GM18861 (cell line): Measurements from ENCODE around the gene NHSL2.

Source experiments
- ATAC-seq: cut with Tn5 transposase; IDR thresholded peaks from one replicate; pipeline ENCODE4 v1.9.1; 2021; ENCODE audit not compliant: unreplicated experiment

Gene NHSL2

DNA sequence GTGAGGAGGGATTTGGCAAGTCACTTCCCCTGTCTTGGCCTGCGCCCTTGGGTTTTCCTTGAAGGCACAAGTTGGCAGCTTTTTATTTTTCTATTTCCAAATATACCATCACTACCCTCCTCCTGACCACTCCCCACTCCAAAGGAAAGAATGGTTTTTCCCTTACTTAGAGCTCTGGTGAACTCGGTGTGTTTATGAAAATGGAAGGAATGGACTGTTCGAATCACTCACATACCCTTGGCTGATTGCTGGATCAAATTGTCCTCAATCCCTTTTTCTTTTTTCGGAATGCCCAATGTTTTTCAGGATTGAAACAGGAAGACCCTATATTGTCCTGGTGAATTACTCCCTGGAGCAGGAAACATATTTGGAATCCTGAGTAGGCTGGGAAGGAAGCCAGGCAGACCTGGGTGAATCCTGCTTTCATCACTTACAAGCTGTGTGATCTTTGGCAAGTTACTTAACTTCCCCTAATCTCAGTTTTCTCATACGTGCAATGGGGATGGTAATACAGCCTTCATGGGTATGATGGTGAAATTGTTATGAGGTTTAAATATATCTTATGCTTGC is 150.4 kb downstream of the NHSL2 start:
- ATAC-seq = no peak

DNA sequence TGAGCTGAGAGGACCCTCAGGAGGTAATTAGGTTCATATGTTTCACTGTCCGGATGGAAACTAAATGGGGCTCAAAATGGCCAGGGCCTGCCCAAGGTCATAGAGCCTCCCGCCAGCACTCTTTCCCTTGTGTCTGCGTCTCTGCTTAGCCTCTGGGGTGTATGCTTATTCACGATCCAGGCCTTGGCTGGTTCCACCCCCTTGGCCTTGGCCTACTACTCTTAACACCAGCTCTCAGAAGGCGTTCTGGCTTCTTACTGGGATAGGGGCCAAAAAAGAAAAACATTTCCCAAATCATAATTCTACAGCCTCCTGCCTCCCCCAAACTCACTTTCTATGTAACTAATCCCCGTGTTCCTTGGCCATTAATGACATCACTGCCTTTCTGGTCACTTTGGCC is 152.3 kb downstream of the NHSL2 start:
- no peak for ATAC-seq

DNA sequence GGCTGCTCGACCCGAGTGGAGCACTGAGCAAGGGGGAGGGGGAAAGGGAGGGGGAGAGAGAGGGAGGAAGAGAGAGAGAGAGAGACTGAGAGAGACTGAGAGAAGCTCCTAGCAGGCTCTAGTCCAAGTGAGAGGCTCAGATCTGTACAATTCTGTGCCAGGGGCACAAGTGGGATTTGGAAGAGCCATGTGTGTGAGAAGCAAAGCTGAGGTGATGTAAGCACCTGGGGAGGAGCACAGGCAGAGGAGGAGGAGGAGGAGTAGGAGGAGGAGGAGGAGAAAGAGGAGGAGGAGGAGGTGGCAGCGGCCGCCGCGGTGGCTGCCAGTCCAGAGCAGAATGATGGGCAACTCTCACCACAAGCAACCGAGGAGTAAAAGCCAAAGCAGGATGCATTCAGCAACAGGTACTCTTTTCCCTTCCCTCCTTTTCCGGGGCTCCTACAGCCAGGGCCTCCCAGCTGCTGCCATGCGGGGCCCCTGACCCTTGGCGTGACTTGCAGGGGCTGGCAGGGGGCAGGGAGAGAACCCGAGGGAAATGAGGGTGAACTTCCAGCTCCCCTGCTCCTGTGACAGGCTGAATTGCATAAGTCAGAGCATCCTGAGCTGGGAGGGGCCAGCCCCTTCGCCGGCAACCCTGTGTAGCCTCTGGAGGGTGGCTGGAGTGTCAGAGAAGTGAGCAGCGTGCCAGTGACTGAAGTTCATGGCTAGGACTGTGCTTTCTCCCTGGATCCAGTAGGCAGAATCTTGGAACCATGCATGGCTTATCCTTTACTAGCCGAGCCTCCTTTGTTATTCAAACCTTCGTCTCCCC is 158.9 kb downstream of the NHSL2 start:
- ATAC-seq = no peak

DNA sequence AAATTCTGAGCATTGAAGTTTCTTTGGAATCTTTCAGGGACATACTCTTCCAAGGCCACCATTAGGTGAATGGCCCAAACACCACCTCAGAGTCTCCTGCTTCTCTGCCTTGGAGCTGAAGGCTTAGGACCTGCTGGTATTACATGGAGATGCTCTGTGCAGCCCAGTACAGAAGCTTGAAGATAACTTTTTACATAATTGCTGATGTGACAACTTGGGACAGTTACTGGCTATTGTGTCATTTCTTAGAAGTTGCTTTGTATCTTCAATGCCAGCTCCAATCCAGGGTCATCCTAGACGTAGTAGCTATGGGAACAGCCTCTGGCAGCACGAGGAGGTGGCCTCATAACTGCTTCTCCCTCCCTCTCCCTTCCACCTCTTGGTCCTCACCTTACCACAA is 160.6 kb downstream of the NHSL2 start:
- no peak for ATAC-seq

DNA sequence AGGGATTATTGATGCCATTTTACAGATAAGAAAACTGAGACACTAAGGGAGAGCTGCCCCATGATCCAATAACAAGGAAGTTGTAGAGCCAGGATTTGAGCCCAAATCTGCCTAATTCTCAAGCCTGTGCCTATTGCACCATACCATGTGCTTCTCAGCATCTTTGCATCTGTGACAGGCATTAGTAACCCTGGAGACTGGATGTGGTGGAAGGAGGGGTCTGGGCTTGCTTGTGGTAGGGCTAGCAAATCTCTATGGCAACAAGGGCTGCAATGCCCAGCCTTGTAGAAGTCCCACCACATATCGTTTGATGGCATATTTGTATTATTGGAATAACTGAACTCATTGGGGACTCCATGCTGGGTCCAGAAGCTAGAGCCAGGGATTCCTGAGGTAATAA is 163.0 kb downstream of the NHSL2 start:
- ATAC-seq = no peak

DNA sequence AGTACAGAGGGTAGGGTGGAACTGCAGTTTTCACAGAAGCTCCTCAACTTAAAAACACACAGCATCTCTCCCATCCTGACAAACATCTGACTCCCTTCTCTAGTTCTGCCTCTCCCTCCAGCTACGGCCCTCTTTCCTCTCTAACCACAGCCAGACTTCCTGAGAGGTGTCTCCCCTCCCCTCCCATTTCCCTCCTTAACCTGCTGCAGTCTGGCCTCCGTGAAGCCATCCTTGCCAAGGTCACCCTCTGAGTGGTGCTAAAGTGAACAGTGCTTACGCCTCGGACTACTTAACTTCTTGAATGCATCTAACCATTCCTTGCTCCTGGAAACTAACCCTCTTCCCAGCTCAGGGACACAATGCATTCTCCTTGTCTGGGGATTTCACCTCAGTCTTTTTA is 167.8 kb downstream of the NHSL2 start:
- no peak for ATAC-seq

DNA sequence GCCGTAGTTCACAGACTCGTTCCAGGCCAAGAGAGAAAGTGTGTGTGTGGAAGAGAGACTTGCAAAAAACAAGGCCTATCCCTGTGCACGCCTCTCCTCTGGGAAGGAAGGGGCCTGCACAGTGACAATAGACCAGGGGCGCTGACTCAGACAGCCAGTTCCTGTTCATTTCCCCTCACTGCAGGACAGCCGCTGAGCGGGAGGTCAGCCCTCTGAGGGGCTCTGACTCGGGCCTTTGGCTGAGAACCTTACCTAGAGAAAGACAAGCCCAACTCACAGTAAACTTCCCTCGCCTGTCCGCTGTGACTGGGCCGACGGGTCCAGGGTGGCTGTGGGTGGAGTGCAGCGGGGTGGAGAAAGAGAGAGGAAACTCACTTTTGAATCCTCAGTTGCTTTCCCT is 169.0 kb downstream of the NHSL2 start:
- no peak for ATAC-seq

DNA sequence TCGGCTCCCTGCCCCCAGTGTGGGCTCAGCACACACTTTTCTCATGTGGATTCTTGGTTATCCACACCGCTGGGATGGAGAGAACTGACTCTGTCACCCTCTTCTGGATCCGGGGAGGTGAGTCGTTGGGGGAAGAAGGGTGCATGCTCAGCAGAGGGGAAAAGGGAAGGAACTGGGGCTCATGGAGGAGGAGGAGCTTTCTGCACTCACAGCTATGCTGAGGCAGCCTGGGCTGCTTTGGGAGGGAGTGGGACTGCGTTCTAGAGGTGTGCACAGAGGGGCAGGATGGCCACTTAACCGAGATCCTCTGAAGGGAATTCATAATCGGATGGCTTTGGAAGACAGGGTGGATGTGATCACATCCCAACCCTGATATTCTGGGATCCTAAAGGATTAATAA is 169.5 kb downstream of the NHSL2 start:
- ATAC-seq = no peak

DNA sequence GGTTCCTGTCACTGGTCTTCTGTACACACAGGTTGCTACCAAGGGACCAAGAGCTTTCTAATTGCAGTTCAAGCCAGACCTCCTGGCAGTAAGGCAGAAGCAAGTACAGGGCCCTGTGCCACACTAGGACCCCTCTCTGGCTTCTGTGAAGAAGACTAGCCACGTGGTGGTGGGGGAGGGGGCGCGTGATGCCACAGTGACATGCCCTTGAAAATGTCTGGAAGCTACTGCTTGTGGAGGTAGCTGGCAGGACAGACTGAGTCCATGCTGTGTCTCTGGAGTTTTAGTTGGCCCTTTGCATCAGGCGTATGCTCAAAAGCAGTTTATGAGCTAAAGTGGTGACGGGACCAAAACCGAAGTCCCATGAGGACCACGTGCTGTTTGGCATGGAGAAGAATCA is 170.2 kb downstream of the NHSL2 start:
- no peak for ATAC-seq

DNA sequence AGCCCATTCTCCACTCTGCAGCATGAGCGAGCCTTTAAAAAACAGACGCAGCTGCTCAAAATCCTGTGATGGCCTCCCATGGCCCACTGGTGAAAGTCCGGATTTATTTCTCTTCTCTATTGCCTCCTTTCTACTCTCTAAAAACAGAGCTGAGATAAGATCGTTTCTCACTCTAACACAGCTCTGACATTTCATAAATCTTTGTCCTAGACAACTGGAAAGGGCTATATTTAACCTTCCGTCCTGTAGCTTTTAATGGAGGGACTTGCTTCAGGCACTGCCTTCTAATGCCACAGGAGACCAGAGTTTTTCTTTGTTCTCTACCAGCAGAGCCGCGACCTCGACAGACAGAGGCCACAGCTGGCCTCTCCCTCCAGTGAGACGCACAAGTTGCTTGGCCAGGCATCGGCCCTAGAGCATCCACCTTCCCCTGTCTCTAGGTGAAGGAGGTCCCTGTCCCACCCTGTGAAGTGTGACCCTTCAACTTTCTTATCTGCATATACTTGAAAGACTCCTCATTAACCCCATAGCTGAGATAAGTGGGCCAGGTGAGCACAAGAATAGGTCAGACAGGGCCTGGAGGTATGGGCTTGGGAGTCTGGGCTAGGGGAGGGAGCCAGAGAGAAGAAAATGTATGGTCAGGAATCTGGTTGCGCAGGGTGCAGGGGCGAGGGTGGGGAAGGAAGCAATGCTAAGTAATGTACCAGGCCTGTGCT is 171.1 kb downstream of the NHSL2 start:
- no peak for ATAC-seq

DNA sequence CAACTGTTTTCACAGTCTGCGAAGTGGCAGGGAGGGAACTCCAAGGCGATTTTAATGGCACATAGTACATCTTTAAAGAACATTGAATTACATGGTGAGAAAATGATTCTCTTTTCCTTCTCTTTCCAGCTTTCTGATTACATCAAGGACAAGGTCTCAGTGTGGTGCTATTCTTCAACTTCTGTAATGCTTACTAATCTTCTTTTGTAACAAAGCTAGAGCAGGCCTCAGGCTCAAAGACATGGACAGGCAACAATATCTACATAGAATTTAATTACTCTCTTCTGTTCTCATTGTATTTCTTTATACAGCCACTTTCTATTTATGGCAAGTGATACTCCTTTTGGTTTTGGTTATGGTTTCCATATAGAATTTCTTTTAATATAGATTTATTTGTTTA is 172.6 kb downstream of the NHSL2 start:
- no peak for ATAC-seq

DNA sequence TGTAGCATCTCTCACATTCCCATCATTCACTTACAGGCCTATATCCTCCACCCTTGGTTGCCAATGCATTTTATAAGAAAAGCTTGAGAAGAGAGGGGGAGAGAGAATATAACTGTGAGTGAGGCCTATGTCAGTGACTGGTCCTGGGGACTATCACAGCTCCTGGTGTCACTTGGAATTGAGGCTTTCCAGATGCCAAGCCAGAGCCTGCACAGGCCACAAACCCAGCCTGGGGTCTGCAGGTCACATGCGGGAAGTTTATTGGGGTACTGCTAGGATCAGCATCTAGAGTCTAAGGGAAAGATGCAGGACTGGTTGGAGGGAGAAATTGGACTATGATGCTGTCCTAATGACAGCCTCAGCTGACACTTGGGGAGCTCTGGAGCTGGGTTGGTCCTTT is 173.5 kb downstream of the NHSL2 start:
- no peak for ATAC-seq

DNA sequence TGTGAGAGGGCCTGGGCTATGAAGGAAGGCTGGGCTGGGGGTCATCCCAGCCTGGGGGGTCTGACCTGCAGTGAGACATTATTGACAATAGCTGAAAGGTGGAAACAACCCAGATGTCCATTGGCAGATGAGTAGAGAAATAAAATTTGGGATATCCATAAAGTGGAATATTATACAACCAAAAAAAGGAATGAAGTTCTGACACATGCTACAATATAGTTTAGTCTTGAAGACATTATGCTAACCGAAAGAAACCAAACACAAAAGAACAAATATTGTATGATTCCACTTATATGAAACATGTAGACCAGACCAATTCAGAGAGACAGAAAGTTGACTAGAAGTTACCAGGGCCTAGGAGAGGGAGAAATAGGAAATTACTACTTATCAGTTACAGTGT is 176.3 kb downstream of the NHSL2 start:
- no peak for ATAC-seq

DNA sequence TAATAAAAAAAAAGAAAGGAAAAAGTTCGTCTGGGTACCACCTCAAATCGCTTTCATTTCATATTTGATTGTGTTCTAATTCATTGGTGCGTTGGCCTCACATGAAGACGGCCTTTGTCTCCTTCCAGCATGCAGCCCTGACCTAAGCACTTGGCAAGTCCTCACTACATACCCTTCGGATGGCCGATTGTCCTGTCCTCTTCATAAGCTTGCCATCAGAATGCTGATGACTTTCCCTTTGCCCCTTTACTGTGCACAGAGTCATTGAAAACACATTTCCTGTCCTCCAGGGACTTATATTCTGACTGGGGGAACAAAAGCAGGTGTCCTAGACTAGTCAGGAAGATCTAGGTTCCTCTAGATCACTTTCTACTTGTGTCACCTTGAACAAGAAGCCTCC is 178.1 kb downstream of the NHSL2 start:
- ATAC-seq = no peak

DNA sequence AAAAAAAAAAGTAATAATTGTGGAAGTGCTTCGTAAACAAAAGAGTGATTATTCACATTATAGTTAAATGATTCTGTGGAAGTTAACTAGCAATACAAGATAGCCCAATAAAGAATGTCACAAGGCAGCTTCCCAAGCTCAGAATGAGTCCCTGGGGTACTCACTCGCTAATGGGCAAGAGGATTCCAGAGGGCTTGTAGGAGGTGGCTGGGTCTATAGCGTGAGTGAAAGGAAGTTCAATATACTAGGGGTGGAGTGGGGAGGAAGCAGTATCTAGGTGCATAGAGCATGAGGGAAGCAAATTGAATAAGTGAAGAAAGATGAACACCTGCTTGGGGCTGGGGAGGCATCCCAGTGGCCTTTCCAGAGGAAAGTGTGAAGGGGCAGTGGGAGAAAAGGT is 178.6 kb downstream of the NHSL2 start:
- no peak for ATAC-seq

DNA sequence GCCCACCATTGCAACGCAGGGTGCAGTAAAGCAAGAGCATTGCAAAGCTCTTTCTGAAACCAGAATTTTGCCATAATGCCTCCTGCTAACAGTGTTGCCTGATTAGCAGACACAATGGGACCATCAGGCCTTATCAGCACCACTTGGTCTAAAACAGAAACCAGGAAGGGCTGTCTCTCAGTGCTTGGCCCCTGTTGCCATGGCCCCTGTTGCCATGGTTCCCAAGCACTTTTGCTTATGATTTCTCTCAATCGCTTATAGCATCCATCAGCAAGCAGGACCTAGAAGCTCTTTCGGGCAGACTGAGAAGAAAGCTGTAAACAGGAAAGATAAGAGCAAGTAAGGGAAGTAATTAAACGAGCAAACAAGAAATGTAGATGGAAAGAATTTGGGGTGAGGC is 184.2 kb downstream of the NHSL2 start:
- peak; percentile 78 for ATAC-seq

DNA sequence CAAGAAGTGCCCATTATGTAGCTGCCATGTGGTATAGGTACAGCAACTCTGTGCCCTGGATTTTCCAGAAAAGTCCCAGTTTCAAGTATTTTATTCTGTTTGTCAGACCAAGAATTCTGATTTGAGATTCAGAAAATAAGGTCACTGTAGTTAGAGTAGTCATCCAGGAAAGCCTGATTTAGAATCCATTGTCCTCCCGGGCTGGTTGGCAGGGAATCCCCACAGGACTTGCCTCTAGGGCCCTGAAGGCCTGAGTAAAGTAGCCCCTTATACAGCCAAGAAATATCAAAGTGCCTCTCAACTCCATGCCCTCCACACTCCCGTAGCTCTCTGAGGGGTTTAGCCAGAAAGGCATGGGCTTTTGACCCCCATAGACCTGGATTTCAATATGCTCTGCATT is 184.7 kb downstream of the NHSL2 start:
- ATAC-seq = no peak

DNA sequence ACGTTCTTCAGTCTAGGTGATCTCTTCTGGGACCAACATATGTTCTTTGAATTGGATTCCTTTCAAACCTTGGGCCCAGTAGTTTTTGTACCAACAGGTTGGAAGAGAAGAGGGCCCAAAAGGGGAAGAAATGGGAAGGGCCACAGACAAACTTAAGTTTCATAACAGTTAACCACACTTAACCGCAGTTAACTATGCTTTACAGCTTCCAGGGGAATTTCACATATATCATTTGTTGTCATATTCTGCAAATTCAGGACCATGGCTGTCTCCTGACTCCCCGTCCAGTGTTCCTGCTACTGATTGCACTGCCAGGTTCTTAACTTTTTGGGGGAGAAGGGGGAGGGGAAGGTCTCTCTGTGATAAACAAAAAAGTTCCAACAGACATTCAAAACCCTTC is 186.5 kb downstream of the NHSL2 start:
- ATAC-seq = no peak

DNA sequence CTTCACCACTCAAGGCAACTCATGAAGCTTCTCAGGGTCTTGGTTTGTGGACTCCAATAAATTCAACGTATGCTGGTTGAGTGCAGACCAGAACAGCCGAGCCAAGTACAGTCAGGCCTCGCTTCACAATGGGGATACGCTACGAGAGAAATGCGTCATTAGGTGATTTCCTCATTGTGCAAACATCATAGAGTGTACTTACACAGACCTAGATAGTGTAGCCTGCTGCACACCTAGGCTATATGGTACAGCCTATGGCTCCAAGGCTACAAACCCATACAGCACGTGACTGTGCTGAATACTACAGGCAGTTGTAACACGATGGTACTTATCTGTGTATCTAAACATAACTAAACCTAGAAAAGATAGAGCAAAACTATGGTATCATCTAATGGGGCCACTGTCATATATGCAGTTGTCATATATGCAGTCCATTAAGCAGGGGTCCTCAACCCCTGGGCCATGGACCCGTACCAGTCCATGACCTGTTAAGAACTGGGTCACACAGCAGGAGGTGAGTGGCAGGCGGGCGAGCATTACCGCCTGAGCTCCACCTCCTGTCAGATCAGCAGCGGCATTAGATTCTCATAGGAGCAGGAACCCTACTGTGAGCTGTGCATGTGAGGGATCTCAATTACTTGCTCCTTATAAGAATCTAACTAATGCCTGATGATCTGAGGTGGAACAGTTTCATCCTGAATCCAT is 189.6 kb downstream of the NHSL2 start:
- ATAC-seq = no peak

DNA sequence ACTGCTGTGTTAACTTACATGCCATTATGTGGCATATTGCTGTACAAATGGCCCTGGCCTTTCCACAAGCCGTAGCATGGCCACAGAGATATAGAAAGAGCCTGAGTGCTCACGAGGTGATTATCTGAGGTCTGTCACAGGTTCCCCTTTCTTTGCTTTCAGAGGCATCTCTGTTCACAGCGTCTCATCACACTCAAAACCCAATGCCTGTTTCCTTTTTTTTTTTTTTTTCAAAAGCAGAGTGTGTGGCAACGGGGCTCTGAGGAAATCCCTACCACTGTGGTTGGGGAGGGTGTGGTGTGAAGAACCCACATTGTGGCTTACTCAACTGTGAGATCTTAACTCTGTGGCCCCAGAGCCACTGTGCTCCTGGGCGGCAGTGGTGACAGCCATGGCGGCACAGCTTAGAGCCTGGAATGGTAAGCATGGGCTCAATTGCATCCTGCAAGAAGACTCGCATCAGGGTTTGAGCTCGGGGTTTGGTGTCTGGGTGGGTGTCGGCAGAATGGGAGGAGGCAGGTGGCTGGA is 190.2 kb downstream of the NHSL2 start:
- ATAC-seq = peak; percentile 69

DNA sequence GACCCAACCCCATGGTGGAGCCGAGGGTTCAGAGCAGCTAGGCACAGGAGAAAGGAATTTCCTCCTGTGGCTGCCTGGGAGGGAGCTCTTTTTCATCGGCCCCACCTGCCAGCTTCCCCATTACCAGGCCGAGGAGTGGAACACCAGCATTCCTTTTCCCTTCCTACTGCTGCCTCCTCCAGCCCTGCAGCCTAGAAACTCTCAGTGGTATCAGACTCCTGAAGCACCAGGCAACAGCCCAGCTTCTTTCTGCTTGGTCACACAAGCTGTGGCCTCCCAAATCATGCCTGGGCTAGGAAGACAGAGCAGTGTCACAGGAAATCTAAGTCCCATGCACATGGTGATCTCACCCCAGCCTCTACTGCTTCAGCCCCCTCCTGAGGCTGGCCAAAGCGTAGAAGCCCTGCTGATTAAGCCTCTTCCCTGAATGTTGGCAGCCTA is 191.0 kb downstream of the NHSL2 start:
- no peak for ATAC-seq
